Left lung (tissue), 10 donors: ENCODE data around the gene RTP1. TPM values are rescaled to one million over a fixed set of nuclear protein-coding genes. Genes with fewer than 3 reads are reported as not detected.

ENCODE experiments used
- ATAC-seq: fragments of 200-7000 bp; cut with Tn5 transposase; one replicate; pipeline ENCODE4 v1.9.1; 2020; ENCODE audit warnings: moderate library complexity
- DNase-seq, 4 donors: peaks; one replicate each; pipeline ENCODE4 v3.0.0-alpha.2; 2013 to 2020
- H3K27ac ChIP-seq, 2 donors: fragments of 200-600 bp; sonication (generic) in 1 of 2; one replicate each; pipeline versions ENCODE4 v1.5.0 to v1.8.0; 2020 to 2021
- H3K27me3 ChIP-seq, 2 donors: fragments of 200-600 bp; sonication (generic) in 1 of 2; one replicate each; pipeline versions ENCODE4 v1.5.0 to v1.8.0; 2020 to 2021
- H3K36me3 ChIP-seq, 2 donors: fragments of 200-600 bp; sonication (generic) in 1 of 2; one replicate each; pipeline versions ENCODE4 v1.5.0 to v1.8.0; 2020 to 2021
- H3K4me1 ChIP-seq, 2 donors: fragments of 200-600 bp; one replicate each; pipeline ENCODE4 v1.8.0; 2021
- H3K4me3 ChIP-seq, 2 donors: fragments of 200-600 bp; sonication (generic) in 1 of 2; one replicate each; pipeline versions ENCODE4 v1.5.0 to v1.8.0; 2020 to 2021; ENCODE audit warnings: mild to moderate bottlenecking in 1 of 2
- H3K9me3 ChIP-seq, 2 donors: fragments of 200-600 bp; sonication (generic) in 1 of 2; one replicate each; pipeline versions ENCODE4 v1.5.0 to v1.8.0; 2020 to 2021
- CTCF ChIP-seq, 2 donors: fragments of 200-600 bp; sonication (generic) in 1 of 2; IDR thresholded peaks; one replicate each; pipeline versions ENCODE4 v1.5.0 to v1.8.0; 2021; ENCODE audit warnings: antibody characterized with exemption in 2 of 2
- intact Hi-C, 2 donors: fragments of 100-400 bp; cut with DNase I; formaldehyde crosslinking; loops; one replicate each; pipeline versions ENCODE4 v1.11.2 to v1.14.2; 2022
- polyA plus RNA-seq, 6 donors: library from polyadenylated mRNA; unstranded; fragments of 120-200 nt; gene quantifications; one replicate each; pipeline ENCODE4 v1.2.1, GENCODE V29; 2013; ENCODE audit not compliant: insufficient read length in 6 of 6
- total RNA-seq, 2 donors: library from RNA; stranded (reverse); fragmentation: NEBNext Ultra II Directional; extraction: Animal tissue kit (Norgen Biotek cat#: 25700); gene quantifications; one replicate each; pipeline ENCODE4 v1.2.1, GENCODE V29; 2021
- donor health status: DM: no; HTN: yes; CAD: no.
- donor health status: DM: no; HTN: no; CAD: no.

The RTP1 gene
- total and polyA plus RNA-seq, 8 donors: not detected

DNA sequence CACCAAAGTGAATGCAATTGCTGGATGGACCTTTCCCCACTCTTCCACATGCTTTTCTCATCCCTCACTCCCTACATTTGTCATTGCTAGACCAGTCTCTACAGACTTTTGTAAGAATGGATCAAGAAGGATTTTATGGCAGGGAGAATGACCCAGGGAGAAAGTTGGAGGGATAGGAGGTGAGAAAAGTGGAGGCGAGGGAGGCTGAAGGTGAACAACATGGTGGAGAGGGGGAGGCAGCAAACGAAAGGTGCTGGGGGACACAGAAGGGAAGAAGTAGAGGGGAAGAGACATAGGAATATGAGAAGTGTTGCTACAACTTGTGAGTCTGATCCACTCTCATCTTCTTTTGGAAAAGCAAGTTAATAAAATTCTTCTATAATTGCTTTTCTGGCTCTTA lies 24.4 kb upstream of the RTP1 start:
- H3K4me1 ChIP-seq: peaks cover 0 to 3% of the 10 kb centered on the region in 2 donors
- ATAC-seq (no peak), DNase-seq (no peak)
- no peak overlapping the region for H3K27ac ChIP-seq
- intact Hi-C loops: no loop called here
- H3K4me3 ChIP-seq: no peak overlapping the region
- no peaks in the 10 kb centered on the region for H3K36me3 ChIP-seq
- no peaks in the 10 kb centered on the region for H3K27me3 ChIP-seq
- no peaks in the 10 kb centered on the region for H3K9me3 ChIP-seq
- no peak for TF ChIP-seq CTCF (IDR thresholded peaks at IDR 0.05)

DNA sequence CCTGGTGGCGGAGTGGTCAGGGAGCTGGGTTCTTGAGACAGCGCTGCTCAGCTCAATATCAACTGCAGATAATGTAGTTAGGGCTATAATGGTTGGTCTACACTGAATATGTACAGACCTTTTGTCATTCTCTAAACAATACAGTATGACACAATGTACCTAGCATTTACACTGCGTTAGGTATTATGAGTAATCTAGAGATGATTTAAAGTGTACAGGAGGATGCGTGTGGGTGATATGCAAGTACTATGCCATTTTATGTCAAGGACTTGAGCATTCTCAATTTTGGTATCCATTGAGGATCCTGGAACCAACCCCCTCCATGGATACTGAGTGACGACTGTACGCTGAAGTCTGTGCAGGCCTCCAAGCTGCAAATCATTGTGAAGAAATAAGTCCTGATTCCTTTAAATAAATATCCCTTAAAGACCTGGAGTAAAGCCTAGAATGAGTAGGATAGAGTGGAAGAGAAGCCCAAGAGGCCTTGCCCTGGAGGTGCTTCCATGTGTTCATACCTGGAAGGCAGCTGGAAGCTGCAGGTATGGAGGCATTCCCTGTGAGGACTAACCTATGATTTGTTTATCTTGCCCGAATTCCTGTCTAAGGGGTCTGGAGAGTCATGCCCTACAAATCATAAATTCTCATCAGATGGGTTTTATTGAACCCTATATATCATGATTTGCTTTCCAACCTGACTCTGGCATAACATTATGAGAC lies 15.7 kb upstream of the RTP1 start:
- Histone ChIP-seq H3K4me1 (no peaks in the 10 kb centered on the region), H3K36me3 (no peaks in the 10 kb centered on the region), H3K27ac (no peak overlapping the region), H3K9me3 (no peaks in the 10 kb centered on the region), H3K4me3 (no peak overlapping the region), H3K27me3 (no peaks in the 10 kb centered on the region)
- no peak for ATAC-seq
- intact Hi-C loops: no loop called here
- no peak for DNase-seq
- TF ChIP-seq CTCF (IDR thresholded peaks at IDR 0.05): no peak

DNA sequence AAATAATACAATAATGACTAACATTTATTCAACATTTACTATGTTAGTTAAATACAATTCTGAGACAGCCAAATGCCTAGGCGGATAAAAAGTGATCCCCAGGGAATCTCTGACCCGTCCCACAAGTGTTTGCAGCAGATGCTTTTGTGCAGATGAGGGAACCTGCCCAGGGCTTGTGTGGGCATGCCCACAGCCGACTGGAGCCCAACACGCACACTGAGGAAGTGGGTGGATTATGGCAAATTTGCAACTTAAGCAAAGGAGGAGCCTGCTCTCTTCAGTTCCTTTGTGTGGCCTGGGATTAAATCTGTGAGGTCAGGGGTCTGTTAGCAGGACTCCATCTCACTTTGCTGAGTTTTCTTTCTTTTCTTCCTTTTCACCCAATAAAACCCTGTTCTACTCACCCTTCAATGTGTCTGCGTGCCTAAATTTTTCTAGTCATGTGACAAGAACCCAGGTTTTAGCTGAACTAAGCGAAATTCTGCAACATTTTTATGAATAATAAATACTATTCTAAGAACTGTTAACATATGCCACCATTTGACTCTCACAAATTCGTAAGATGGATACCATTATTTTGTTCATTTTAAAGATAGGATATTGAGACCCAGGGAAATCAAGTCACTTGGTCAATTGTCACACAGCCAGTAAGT lies 13.9 kb upstream of the RTP1 start:
- DNase-seq (no peak), ATAC-seq (no peak)
- no peak overlapping the region for H3K4me3 ChIP-seq
- no peaks in the 10 kb centered on the region for H3K4me1 ChIP-seq
- H3K36me3 ChIP-seq: no peaks in the 10 kb centered on the region
- no peak overlapping the region for H3K27ac ChIP-seq
- H3K9me3 ChIP-seq: no peaks in the 10 kb centered on the region
- intact Hi-C loops: no loop called here
- TF ChIP-seq CTCF (IDR thresholded peaks at IDR 0.05): no peak
- no peaks in the 10 kb centered on the region for H3K27me3 ChIP-seq

GRCh38 chr3:187183903-187184302 lies 13.4 kb upstream of the RTP1 start:
- no peaks in the 10 kb centered on the region for H3K36me3 ChIP-seq
- H3K9me3 ChIP-seq: no peaks in the 10 kb centered on the region
- H3K4me3 ChIP-seq: no peak overlapping the region
- no peak overlapping the region for H3K27ac ChIP-seq
- no peaks in the 10 kb centered on the region for H3K4me1 ChIP-seq
- H3K27me3 ChIP-seq: no peaks in the 10 kb centered on the region
- no peak for DNase-seq
- no peak for ATAC-seq
- intact Hi-C loops: no loop called here
- TF ChIP-seq CTCF (IDR thresholded peaks at IDR 0.05): no peak

GRCh38 chr3:187185759-187186158 lies 11.5 kb upstream of the RTP1 start:
- intact Hi-C loops: no loop called here
- no peaks in the 10 kb centered on the region for H3K9me3 ChIP-seq
- no peak overlapping the region for H3K4me3 ChIP-seq
- no peaks in the 10 kb centered on the region for H3K36me3 ChIP-seq
- DNase-seq (no peak), ATAC-seq (no peak)
- H3K4me1 ChIP-seq: no peaks in the 10 kb centered on the region
- H3K27ac ChIP-seq: no peak overlapping the region
- no peak for TF ChIP-seq CTCF (IDR thresholded peaks at IDR 0.05)
- H3K27me3 ChIP-seq: no peaks in the 10 kb centered on the region
